Keratinocyte (primary cell): Measurements from ENCODE around the gene CLBA1. TPM values are rescaled to one million over a fixed set of nuclear protein-coding genes. Genes with fewer than 3 reads are reported as not detected.

Source experiments
- DNase-seq: peaks from one replicate; pipeline ENCODE4 v3.0.0-alpha.2; 2011; ENCODE audit warnings: low read depth, missing footprints, low spot score
- FAIRE-seq: peaks from 2 replicates; lab custom pipeline; 2011; peaks lifted over from hg19 to GRCh38; lab: Jason Lieb, UNC
- H2AFZ ChIP-seq: 2 replicates; pipeline ENCODE4 v1.6.0; 2012; ENCODE audit warnings: low read length, control low read depth, inconsistent platforms; ENCODE audit not compliant: control insufficient read depth
- H3K27ac ChIP-seq: 2 replicates; pipeline ENCODE4 v1.5.1; 2011; ENCODE audit warnings: low read length; ENCODE audit not compliant: control insufficient read depth, insufficient read depth
- H3K27me3 ChIP-seq: 3 replicates; pipeline ENCODE4 v1.6.0; 2011; ENCODE audit warnings: low read length; ENCODE audit not compliant: control insufficient read depth, insufficient read depth; ENCODE audit errors: extremely low read depth
- H3K36me3 ChIP-seq, 2 experiments: 2 replicates in 1 of 2; 3 replicates in 1 of 2; pipeline ENCODE4 v1.5.1; 2011; ENCODE audit warnings: low read length in 2 of 2, mild to moderate bottlenecking in 1 of 2; ENCODE audit not compliant: control insufficient read depth in 2 of 2, insufficient read depth in 2 of 2; ENCODE audit errors: extremely low read depth in 1 of 2
- H3K4me1 ChIP-seq: 3 replicates; pipeline ENCODE4 v1.5.1; 2011; ENCODE audit warnings: low read length; ENCODE audit not compliant: control insufficient read depth, insufficient read depth; ENCODE audit errors: extremely low read depth
- H3K4me2 ChIP-seq: 3 replicates; pipeline ENCODE4 v1.6.0; 2011; ENCODE audit warnings: low read depth, low read length; ENCODE audit not compliant: control insufficient read depth, insufficient read depth; ENCODE audit errors: extremely low read depth
- H3K4me3 ChIP-seq, 3 experiments: fragments of 200-600 bp in 1 of 3; sonication (generic) in 1 of 3; 2 replicates in 2 of 3; 3 replicates in 1 of 3; pipeline ENCODE4 v1.5.1; 2011 to 2016; ENCODE audit warnings: low read length in 3 of 3, mild to moderate bottlenecking in 3 of 3, control low read depth in 2 of 3, inconsistent platforms in 1 of 3, low read depth in 1 of 3, mixed read lengths in 1 of 3, mixed run types in 1 of 3, moderate library complexity in 1 of 3; ENCODE audit not compliant: control insufficient read depth in 2 of 3, insufficient read depth in 2 of 3; ENCODE audit errors: extremely low read depth in 1 of 3
- H3K79me2 ChIP-seq: 2 replicates; pipeline ENCODE4 v1.6.0; 2012; ENCODE audit warnings: low read length; ENCODE audit not compliant: control insufficient read depth, insufficient read depth
- H3K9ac ChIP-seq: 3 replicates; pipeline ENCODE4 v1.6.0; 2011; ENCODE audit warnings: low read length; ENCODE audit not compliant: control insufficient read depth, insufficient read depth; ENCODE audit errors: extremely low read depth
- H3K9me1 ChIP-seq: 3 replicates; pipeline ENCODE4 v1.6.0; 2011; ENCODE audit warnings: low read length; ENCODE audit not compliant: control insufficient read depth, insufficient read depth; ENCODE audit errors: extremely low read depth
- H3K9me3 ChIP-seq: 2 replicates; pipeline ENCODE4 v1.5.1; 2012; ENCODE audit warnings: low read depth, low read length; ENCODE audit not compliant: control insufficient read depth
- H4K20me1 ChIP-seq: 3 replicates; pipeline ENCODE4 v1.6.0; 2011; ENCODE audit warnings: low read length; ENCODE audit not compliant: control insufficient read depth, insufficient read depth; ENCODE audit errors: extremely low read depth
- EZH2 ChIP-seq: IDR thresholded peaks from one replicate; pipeline ENCODE4 v1.6.1; 2012; ENCODE audit warnings: inconsistent platforms, mild to moderate bottlenecking, low read length, moderate library complexity
- dilution Hi-C: fragments of 300-500 bp; cut with MboI; formaldehyde crosslinking; loops from one replicate; pipeline ENCODE4 v1.7.0; 2020; ENCODE audit warnings: low sequenced_read_pairs; ENCODE audit not compliant: extremely low pct_ligation_motif_present
- polyA plus RNA-seq, 5 experiments: library from polyadenylated mRNA; depleted of rRNA in 3 of 5; stranded (reverse) in 3 of 5; stranded (forward) in 1 of 5; unstranded in 1 of 5; fragments of >200 nt; gene quantifications; 1 replicate in 1 of 5; 2 replicates in 3 of 5; 3 replicates in 1 of 5; pipeline versions ENCODE4 v1.2.1 to v1.2.3, GENCODE V29; 2011 to 2012; ENCODE audit warnings: missing spikeins in 2 of 5, low read depth in 1 of 5, low replicate concordance in 1 of 5
- TF ChIP-seq, protein P1 (sequence below), 3 experiments: IDR thresholded peaks in 1 of 3; conservative IDR thresholded peaks in 1 of 3; optimal IDR thresholded peaks in 1 of 3; 2 replicates in 2 of 3; 3 replicates in 1 of 3; pipeline versions ENCODE3 to v1.5.1; 2011; ENCODE audit warnings: low read length in 3 of 3, mild to moderate bottlenecking in 3 of 3, moderate library complexity in 2 of 3, control low read depth in 1 of 3, inconsistent platforms in 1 of 3; ENCODE audit not compliant: insufficient read depth in 2 of 3; ENCODE audit errors: extremely low read depth in 1 of 3

The CLBA1 gene
- polyA plus RNA-seq, 1 donor (not counting 4 experiments of a cell fraction or from before 2014, with no cell fraction given), result 8.6 TPM

DNA sequence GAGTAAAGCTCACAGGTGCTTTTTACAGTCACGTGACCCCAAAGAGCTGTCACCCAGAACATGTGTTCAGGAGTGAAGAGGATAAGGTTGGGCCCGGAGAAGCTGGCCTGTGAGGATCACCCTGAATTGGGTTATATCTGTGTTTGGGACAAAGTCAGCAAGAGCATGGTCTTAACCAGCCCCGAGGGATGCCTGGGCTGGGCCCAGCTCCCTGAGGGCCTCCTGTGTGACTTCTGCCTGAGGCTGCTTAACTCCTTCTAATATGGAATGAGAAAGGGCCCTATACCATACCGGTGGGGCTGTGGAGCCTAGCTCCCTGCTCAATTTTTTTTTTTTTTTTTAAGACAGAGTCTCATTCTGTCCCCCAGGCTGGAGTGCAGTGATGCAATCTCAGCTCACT lies 32.8 kb downstream of the CLBA1 start:
- peaks cover 39% of the 10 kb centered on the region for H4K20me1 ChIP-seq
- no peaks in the 10 kb centered on the region for H3K9me3 ChIP-seq
- H3K4me3 ChIP-seq, result peak overlapping the region in 2 of 3 experiments; percentile 36 to 59
- H3K36me3 ChIP-seq, result peaks cover 0 to 18% of the 10 kb centered on the region in 2 experiments
- peak overlapping the region; percentile 39 for H3K9ac ChIP-seq
- H3K9me1 ChIP-seq, result peaks cover 6% of the 10 kb centered on the region
- dilution Hi-C loops, result no loop called here
- H2AFZ ChIP-seq, result no peak overlapping the region
- no peak for DNase-seq
- H3K79me2 ChIP-seq, result peaks cover 82% of the 10 kb centered on the region
- peaks cover 71% of the 10 kb centered on the region for H3K4me1 ChIP-seq
- peak overlapping the region; percentile 25 for H3K27ac ChIP-seq
- H3K27me3 ChIP-seq, result no peaks in the 10 kb centered on the region
- peak overlapping the region; percentile 100 for H3K4me2 ChIP-seq
- no peak for TF ChIP-seq EZH2
- TF ChIP-seq, protein P1, sequence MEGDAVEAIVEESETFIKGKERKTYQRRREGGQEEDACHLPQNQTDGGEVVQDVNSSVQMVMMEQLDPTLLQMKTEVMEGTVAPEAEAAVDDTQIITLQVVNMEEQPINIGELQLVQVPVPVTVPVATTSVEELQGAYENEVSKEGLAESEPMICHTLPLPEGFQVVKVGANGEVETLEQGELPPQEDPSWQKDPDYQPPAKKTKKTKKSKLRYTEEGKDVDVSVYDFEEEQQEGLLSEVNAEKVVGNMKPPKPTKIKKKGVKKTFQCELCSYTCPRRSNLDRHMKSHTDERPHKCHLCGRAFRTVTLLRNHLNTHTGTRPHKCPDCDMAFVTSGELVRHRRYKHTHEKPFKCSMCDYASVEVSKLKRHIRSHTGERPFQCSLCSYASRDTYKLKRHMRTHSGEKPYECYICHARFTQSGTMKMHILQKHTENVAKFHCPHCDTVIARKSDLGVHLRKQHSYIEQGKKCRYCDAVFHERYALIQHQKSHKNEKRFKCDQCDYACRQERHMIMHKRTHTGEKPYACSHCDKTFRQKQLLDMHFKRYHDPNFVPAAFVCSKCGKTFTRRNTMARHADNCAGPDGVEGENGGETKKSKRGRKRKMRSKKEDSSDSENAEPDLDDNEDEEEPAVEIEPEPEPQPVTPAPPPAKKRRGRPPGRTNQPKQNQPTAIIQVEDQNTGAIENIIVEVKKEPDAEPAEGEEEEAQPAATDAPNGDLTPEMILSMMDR (optimal IDR thresholded peaks at IDR 0.05 in 1 of 3, IDR thresholded peaks at IDR 0.05 in 1 of 3, conservative IDR thresholded peaks at IDR 0.05 in 1 of 3; ENCODE audit: extremely low read depth in 1 of 3, insufficient read depth in 2 of 3, low read length in 3 of 3), result no peak
- FAIRE-seq, result no peak

DNA sequence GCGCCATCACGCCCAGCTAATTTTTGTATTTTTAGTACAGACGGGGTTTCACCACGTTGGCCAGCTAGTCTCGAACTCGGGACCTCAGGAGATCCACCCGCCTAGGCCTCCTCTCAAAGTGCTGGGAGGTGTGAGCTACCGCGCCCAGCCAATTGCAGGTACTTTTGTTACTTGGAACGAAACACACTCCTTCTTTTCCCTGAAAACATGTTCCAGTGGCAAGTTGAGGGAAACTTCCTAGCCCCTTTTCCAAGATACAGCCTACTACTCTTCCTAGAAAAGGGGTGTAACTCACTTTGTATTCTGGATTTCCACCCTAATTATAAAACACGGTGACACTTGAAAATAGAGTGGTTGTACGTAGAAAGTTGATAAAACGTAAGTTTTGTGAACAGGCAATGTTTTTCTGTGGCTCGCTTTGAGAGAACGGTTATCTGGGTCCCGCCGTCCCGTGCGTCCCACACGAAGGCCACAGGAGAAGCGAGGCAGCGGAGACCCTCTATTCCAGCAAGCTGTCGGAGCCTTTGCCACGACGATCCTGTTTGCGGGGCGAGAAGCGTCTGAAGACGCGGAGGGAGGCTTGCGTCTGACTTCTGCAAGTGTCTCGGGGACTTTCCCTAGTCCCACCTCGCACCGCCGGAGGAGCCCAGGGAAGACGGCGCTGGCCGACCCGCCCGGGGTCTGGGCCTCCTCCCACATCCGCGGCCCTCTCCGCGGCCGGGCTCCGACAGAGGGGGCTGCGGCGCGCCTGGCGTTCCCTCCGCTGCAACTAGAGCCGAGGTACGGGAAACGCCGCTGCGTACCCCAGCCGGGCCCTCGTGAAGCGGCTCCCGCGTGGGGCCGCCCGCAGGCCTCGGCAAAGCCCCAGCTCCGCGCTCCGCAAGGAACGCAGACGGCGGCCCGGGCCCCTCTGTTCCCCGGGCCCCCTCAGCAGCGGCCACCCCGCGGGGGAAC lies 34.5 kb downstream of the CLBA1 start:
- Histone ChIP-seq H3K27ac (peak overlapping the region; percentile 92), H3K4me1 (peaks cover 72% of the 10 kb centered on the region), H3K9me3 (no peaks in the 10 kb centered on the region), H3K9ac (peak overlapping the region; percentile 94), H2AFZ (no peak overlapping the region), H3K4me3 (peak overlapping the region; percentile 68 to 91 (median 90)), H4K20me1 (peaks cover 23% of the 10 kb centered on the region), H3K4me2 (peak overlapping the region; percentile 100), H3K27me3 (no peaks in the 10 kb centered on the region), H3K79me2 (peaks cover 65% of the 10 kb centered on the region), H3K36me3 (peaks cover 0 to 18% of the 10 kb centered on the region in 2 experiments), H3K9me1 (peaks cover 6% of the 10 kb centered on the region)
- TF ChIP-seq, protein P1 (optimal IDR thresholded peaks at IDR 0.05 in 1 of 3, IDR thresholded peaks at IDR 0.05 in 1 of 3, conservative IDR thresholded peaks at IDR 0.05 in 1 of 3; ENCODE audit: extremely low read depth in 1 of 3, insufficient read depth in 2 of 3, low read length in 3 of 3), result no peak
- no peak for TF ChIP-seq EZH2
- dilution Hi-C loops, result no loop called here
- DNase-seq (no peak), FAIRE-seq (no peak)
